Neural cell (in vitro differentiated cells): Measurements from ENCODE around the gene AGPS. TPM values are rescaled to one million over a fixed set of nuclear protein-coding genes. Genes with fewer than 3 reads are reported as not detected.
"Not testable (repeated sequence)": the region's sequence is repeated elsewhere in the genome, so short reads cannot be mapped to it uniquely, and the experiment has no call there.

Source experiments
- H2AFZ ChIP-seq: fragments of 200-600, 300-800 bp; sonication (generic), shearing (Covaris generic); 2 replicates; pipeline ENCODE4 v1.6.0; 2014; ENCODE audit warnings: low read depth, mild to moderate bottlenecking, antibody characterized with exemption, low read length, moderate library complexity
- H3F3A ChIP-seq: fragments of 200-600 bp; shearing (Covaris generic); 2 replicates; pipeline ENCODE4 v1.6.1; 2016; ENCODE audit warnings: mild to moderate bottlenecking, moderate library complexity, mixed read lengths, antibody characterized with exemption, low read length; ENCODE audit not compliant: insufficient read depth, poor library complexity, severe bottlenecking
- H3K27ac ChIP-seq: fragments of 200-600, 300-800 bp; sonication (generic), shearing (Covaris generic); 2 replicates; pipeline ENCODE4 v1.5.1; 2014; ENCODE audit warnings: mild to moderate bottlenecking, low read length, moderate library complexity
- H3K27me3 ChIP-seq: fragments of 300-800, 200-600 bp; sonication (generic), shearing (Covaris generic); 2 replicates; pipeline ENCODE4 v1.6.0; 2014; ENCODE audit warnings: mild to moderate bottlenecking, low read depth, low read length, moderate library complexity; ENCODE audit not compliant: insufficient read depth
- H3K36me3 ChIP-seq: fragments of 300-800, 200-600 bp; sonication (generic), shearing (Covaris generic); 2 replicates; pipeline ENCODE4 v1.5.1; 2014; ENCODE audit warnings: mild to moderate bottlenecking, antibody characterized with exemption, low read length, moderate library complexity; ENCODE audit not compliant: insufficient read depth
- H3K4me2 ChIP-seq: fragments of 300-800, 200-600 bp; sonication (generic), shearing (Covaris generic); 2 replicates; pipeline ENCODE4 v1.6.0; 2014; ENCODE audit warnings: mild to moderate bottlenecking, low read length
- H3K4me3 ChIP-seq: fragments of 300-800, 200-600 bp; sonication (generic), shearing (Covaris generic); 2 replicates; pipeline ENCODE4 v1.5.1; 2014; ENCODE audit warnings: mild to moderate bottlenecking, low read length, moderate library complexity
- H3K79me2 ChIP-seq: fragments of 200-600 bp; shearing (Covaris generic); replicated peaks from 2 replicates; pipeline ENCODE4 v1.6.0; 2014; ENCODE audit warnings: mild to moderate bottlenecking, low read length, moderate library complexity; ENCODE audit not compliant: insufficient read depth
- H3K9ac ChIP-seq: fragments of 300-800, 200-600 bp; sonication (generic), shearing (Covaris generic); 2 replicates; pipeline ENCODE4 v1.6.1; 2016; ENCODE audit warnings: mild to moderate bottlenecking, low read length, mixed read lengths
- H3K9me2 ChIP-seq: fragments of 200-600 bp; shearing (Covaris generic); 2 replicates; pipeline ENCODE4 v1.6.1; 2016; ENCODE audit warnings: mild to moderate bottlenecking, low read length, mixed read lengths; ENCODE audit not compliant: insufficient read depth
- H3K9me3 ChIP-seq: fragments of 200-600, 300-800 bp; sonication (generic), shearing (Covaris generic); 2 replicates; pipeline ENCODE4 v1.6.1; 2016; ENCODE audit warnings: mild to moderate bottlenecking, mixed run types, low read length, moderate library complexity, mixed read lengths
- H4K20me1 ChIP-seq: fragments of 200-600 bp; shearing (Covaris generic); 2 replicates; pipeline ENCODE4 v1.6.1; 2016; ENCODE audit warnings: mild to moderate bottlenecking, mixed run types; ENCODE audit not compliant: insufficient read depth
- CTCF ChIP-seq: fragments of 450-650 bp; IDR thresholded peaks from 2 replicates; pipeline ENCODE4 v1.5.1; 2014; ENCODE audit warnings: antibody characterized with exemption, mild to moderate bottlenecking, moderate library complexity; ENCODE audit not compliant: poor library complexity, severe bottlenecking
- EP300 ChIP-seq: fragments of 450-650 bp; conservative IDR thresholded peaks from 2 replicates; pipeline ENCODE4 v1.6.1; 2014; ENCODE audit warnings: antibody characterized with exemption, mild to moderate bottlenecking, moderate library complexity; ENCODE audit not compliant: poor library complexity, severe bottlenecking
- EZH2 ChIP-seq: fragments of 200-600, 300-800 bp; shearing (Covaris generic), sonication (generic); IDR thresholded peaks from 2 replicates; pipeline ENCODE4 v1.6.1; 2014; ENCODE audit warnings: antibody characterized with exemption, low read length, borderline replicate concordance, mild to moderate bottlenecking; ENCODE audit not compliant: insufficient read depth, poor library complexity, severe bottlenecking
- MXI1 ChIP-seq: fragments of 450-650 bp; conservative IDR thresholded peaks from 2 replicates; pipeline ENCODE4 v1.6.1; 2014; ENCODE audit warnings: antibody characterized with exemption, mild to moderate bottlenecking; ENCODE audit not compliant: poor library complexity, severe bottlenecking
- POLR2AphosphoS5 ChIP-seq: IDR thresholded peaks from 2 replicates; pipeline ENCODE4 v1.6.1; 2012
- RAD21 ChIP-seq: fragments of 450-650 bp; conservative IDR thresholded peaks from 2 replicates; pipeline ENCODE4 v1.6.1; 2014; ENCODE audit warnings: antibody characterized with exemption, mild to moderate bottlenecking, moderate library complexity
- SMC3 ChIP-seq: fragments of 450-650 bp; conservative IDR thresholded peaks from 2 replicates; pipeline ENCODE4 v1.6.1; 2014; ENCODE audit warnings: antibody characterized with exemption, mild to moderate bottlenecking, moderate library complexity; ENCODE audit not compliant: poor library complexity
- TAF1 ChIP-seq: IDR thresholded peaks from 2 replicates; pipeline ENCODE4 v1.6.1; 2012; ENCODE audit warnings: low read depth
- polyA plus RNA-seq: library from polyadenylated mRNA; depleted of rRNA; stranded (reverse); fragments of >200 nt; gene quantifications from 2 replicates; pipeline ENCODE4 v1.2.3, GENCODE V29; 2014
- TF ChIP-seq, protein P1 (sequence below): IDR thresholded peaks from 2 replicates; pipeline ENCODE4 v1.6.1; 2012; ENCODE audit warnings: borderline replicate concordance

The AGPS gene
- polyA plus RNA-seq, 1 donor from 2014 or later, result 31.0 TPM

DNA sequence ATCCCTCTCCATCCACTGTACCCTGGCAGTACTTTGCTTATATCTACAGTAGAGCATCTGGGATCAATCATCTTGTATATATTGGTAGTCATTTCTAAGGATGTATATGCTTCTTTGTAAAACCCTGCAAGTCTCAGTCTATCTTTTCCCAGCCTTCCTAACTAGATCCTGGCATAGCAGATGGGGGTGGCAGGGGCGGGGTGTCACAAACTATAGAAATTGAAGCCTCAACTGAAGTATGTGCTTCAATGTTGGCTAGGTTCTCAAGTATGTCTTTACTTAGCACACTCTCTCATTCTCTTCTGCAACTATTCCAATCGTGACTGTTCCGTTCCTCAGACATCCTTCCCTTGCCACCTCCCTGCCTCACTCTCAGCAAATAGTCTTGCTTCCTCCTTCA lies 30.1 kb upstream of the AGPS start:
- Histone ChIP-seq H3K36me3 (no peaks in the 10 kb centered on the region), H3K9me2 (no peaks in the 10 kb centered on the region), H2AFZ (no peak overlapping the region), H3K79me2 (no peaks in the 10 kb centered on the region), H4K20me1 (no peaks in the 10 kb centered on the region), H3K27me3 (no peaks in the 10 kb centered on the region), H3K9me3 (no peaks in the 10 kb centered on the region), H3K27ac (no peak overlapping the region), H3K4me2 (no peak overlapping the region), H3K9ac (no peak overlapping the region), H3K4me3 (no peak overlapping the region), H3F3A (no peaks in the 10 kb centered on the region)
- TF ChIP-seq MXI1 (no peak), POLR2AphosphoS5 (no peak), SMC3 (no peak), RAD21 (no peak), EP300 (no peak), TAF1 (no peak), EZH2 (no peak), CTCF (no peak)
- TF ChIP-seq, protein P1, sequence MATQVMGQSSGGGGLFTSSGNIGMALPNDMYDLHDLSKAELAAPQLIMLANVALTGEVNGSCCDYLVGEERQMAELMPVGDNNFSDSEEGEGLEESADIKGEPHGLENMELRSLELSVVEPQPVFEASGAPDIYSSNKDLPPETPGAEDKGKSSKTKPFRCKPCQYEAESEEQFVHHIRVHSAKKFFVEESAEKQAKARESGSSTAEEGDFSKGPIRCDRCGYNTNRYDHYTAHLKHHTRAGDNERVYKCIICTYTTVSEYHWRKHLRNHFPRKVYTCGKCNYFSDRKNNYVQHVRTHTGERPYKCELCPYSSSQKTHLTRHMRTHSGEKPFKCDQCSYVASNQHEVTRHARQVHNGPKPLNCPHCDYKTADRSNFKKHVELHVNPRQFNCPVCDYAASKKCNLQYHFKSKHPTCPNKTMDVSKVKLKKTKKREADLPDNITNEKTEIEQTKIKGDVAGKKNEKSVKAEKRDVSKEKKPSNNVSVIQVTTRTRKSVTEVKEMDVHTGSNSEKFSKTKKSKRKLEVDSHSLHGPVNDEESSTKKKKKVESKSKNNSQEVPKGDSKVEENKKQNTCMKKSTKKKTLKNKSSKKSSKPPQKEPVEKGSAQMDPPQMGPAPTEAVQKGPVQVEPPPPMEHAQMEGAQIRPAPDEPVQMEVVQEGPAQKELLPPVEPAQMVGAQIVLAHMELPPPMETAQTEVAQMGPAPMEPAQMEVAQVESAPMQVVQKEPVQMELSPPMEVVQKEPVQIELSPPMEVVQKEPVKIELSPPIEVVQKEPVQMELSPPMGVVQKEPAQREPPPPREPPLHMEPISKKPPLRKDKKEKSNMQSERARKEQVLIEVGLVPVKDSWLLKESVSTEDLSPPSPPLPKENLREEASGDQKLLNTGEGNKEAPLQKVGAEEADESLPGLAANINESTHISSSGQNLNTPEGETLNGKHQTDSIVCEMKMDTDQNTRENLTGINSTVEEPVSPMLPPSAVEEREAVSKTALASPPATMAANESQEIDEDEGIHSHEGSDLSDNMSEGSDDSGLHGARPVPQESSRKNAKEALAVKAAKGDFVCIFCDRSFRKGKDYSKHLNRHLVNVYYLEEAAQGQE, result no peak

GRCh38 chr2:177363332-177363731 lies 29.2 kb upstream of the AGPS start:
- Histone ChIP-seq H2AFZ (no peak overlapping the region), H3K9me3 (no peaks in the 10 kb centered on the region), H3K4me2 (no peak overlapping the region), H4K20me1 (no peaks in the 10 kb centered on the region), H3K27me3 (no peaks in the 10 kb centered on the region), H3K4me3 (no peak overlapping the region), H3K9me2 (no peaks in the 10 kb centered on the region), H3K79me2 (no peaks in the 10 kb centered on the region), H3K9ac (no peak overlapping the region), H3K36me3 (no peaks in the 10 kb centered on the region), H3K27ac (no peak overlapping the region), H3F3A (no peaks in the 10 kb centered on the region)
- TF ChIP-seq RAD21 (no peak), TAF1 (no peak), CTCF (no peak), POLR2AphosphoS5 (no peak), EZH2 (no peak), EP300 (no peak), MXI1 (no peak), SMC3 (no peak)
- TF ChIP-seq, protein P1, result no peak

GRCh38 chr2:177365764-177366163 lies 26.8 kb upstream of the AGPS start:
- H3K4me3 ChIP-seq, H3K9me3 ChIP-seq, H2AFZ ChIP-seq, H3K9me2 ChIP-seq, H3K27ac ChIP-seq, H3K79me2 ChIP-seq, H3F3A ChIP-seq, H4K20me1 ChIP-seq, H3K36me3 ChIP-seq, H3K27me3 ChIP-seq, H3K4me2 ChIP-seq, H3K9ac ChIP-seq: not testable (repeated sequence)
